T-helper 2 cell (primary cell): ENCODE results near the gene PTPRG.
"Not testable (repeated sequence)": the region's sequence is repeated elsewhere in the genome, so short reads cannot be mapped to it uniquely, and the experiment has no call there.

Source experiments
- DNase-seq, 5 experiments: peaks; one replicate each; pipeline versions ENCODE4 v3.0.0 to v3.0.0-alpha.2; 2012 to 2022

The PTPRG gene

GRCh38 chr3:61730056-61730455 is 168.7 kb downstream of the PTPRG start:
- DNase-seq, result no peak

GRCh38 chr3:61730577-61731231 is 169.3 kb downstream of the PTPRG start:
- DNase-seq, result no peak

GRCh38 chr3:61733000-61733399 is 171.6 kb downstream of the PTPRG start:
- no peak for DNase-seq

GRCh38 chr3:61733876-61734275 is 172.5 kb downstream of the PTPRG start:
- DNase-seq, result no peak

- DNase-seq, result no peak
Observed at GRCh38 chr3:61734749-61735686, 173.6 kb downstream of the PTPRG start.

GRCh38 chr3:61736506-61736905 is 175.1 kb downstream of the PTPRG start:
- no peak for DNase-seq

- DNase-seq, result no peak
Observed at GRCh38 chr3:61739640-61740039, 178.3 kb downstream of the PTPRG start.

GRCh38 chr3:61740494-61740893 is 179.1 kb downstream of the PTPRG start:
- no peak for DNase-seq

GRCh38 chr3:61741551-61741950 is 180.2 kb downstream of the PTPRG start:
- DNase-seq, result no peak

- DNase-seq, result no peak
Observed at GRCh38 chr3:61742006-61742405, 180.6 kb downstream of the PTPRG start.

- DNase-seq, result no peak
Observed at GRCh38 chr3:61743067-61743466, 181.7 kb downstream of the PTPRG start.

- no peak for DNase-seq
Observed at GRCh38 chr3:61743686-61744242, 182.4 kb downstream of the PTPRG start.

GRCh38 chr3:61748288-61748687 is 186.9 kb downstream of the PTPRG start:
- no peak for DNase-seq

GRCh38 chr3:61750766-61751165 is 189.4 kb downstream of the PTPRG start:
- no peak for DNase-seq

- DNase-seq, result no peak
Observed at GRCh38 chr3:61758839-61759238, 197.5 kb downstream of the PTPRG start.

GRCh38 chr3:61760783-61761182 is 199.4 kb downstream of the PTPRG start:
- not testable (repeated sequence) for DNase-seq

GRCh38 chr3:61761694-61762430 is 200.5 kb downstream of the PTPRG start:
- DNase-seq, result no peak

- DNase-seq, result no peak
Observed at GRCh38 chr3:61765157-61765876, 203.9 kb downstream of the PTPRG start.

GRCh38 chr3:61768284-61769037 is 207.1 kb downstream of the PTPRG start:
- DNase-seq, result no peak

GRCh38 chr3:61769266-61769990 is 208.1 kb downstream of the PTPRG start:
- no peak for DNase-seq

GRCh38 chr3:61771976-61772375 is 210.6 kb downstream of the PTPRG start:
- DNase-seq, result no peak
